ENCODE measurements around the gene LIN9.
"Not testable (repeated sequence)": the region's sequence is repeated elsewhere in the genome, so short reads cannot be mapped to it uniquely, and the experiment has no call there.

The LIN9 gene

GRCh38 chr1:226274138-226274537, 34.8 kb downstream of the LIN9 start:
- Histone ChIP-seq H3K9me3 (ENCODE audit: control insufficient read depth in 2 of 2, low read length in 2 of 2) (no peaks in the 10 kb centered on the region), H3K4me3 (ENCODE audit: low read length in 2 of 2) (no peak overlapping the region), H3K36me3 (ENCODE audit: control insufficient read depth in 2 of 2, insufficient read depth in 2 of 2, low read length in 2 of 2) (no peaks in the 10 kb centered on the region), H3K9ac (ENCODE audit: low read length in 2 of 2) (no peak overlapping the region), H3K27ac (ENCODE audit: low read length) (no peak overlapping the region), H3K4me1 (ENCODE audit: control insufficient read depth, insufficient read depth, low read length) (no peaks in the 10 kb centered on the region), H3K27me3 (ENCODE audit: control insufficient read depth in 1 of 2, insufficient read depth in 2 of 2, low read length in 2 of 2) (no peaks in the 10 kb centered on the region)

GRCh38 chr1:226272233-226272902, 36.6 kb downstream of the LIN9 start:
- not testable (repeated sequence) for H3K27ac ChIP-seq (ENCODE audit: low read length); H3K9ac ChIP-seq (ENCODE audit: low read length in 2 of 2); H3K4me3 ChIP-seq (ENCODE audit: low read length in 2 of 2); H3K36me3 ChIP-seq (ENCODE audit: control insufficient read depth in 2 of 2, insufficient read depth in 2 of 2, low read length in 2 of 2); H3K9me3 ChIP-seq (ENCODE audit: control insufficient read depth in 2 of 2, low read length in 2 of 2); H3K27me3 ChIP-seq (ENCODE audit: control insufficient read depth in 1 of 2, insufficient read depth in 2 of 2, low read length in 2 of 2); H3K4me1 ChIP-seq (ENCODE audit: control insufficient read depth, insufficient read depth, low read length)

- no peaks in the 10 kb centered on the region for H3K4me1 ChIP-seq (ENCODE audit: control insufficient read depth, insufficient read depth, low read length)
- no peak overlapping the region for H3K9ac ChIP-seq (ENCODE audit: low read length in 2 of 2)
- no peaks in the 10 kb centered on the region for H3K9me3 ChIP-seq (ENCODE audit: control insufficient read depth in 2 of 2, low read length in 2 of 2)
- no peaks in the 10 kb centered on the region for H3K27me3 ChIP-seq (ENCODE audit: control insufficient read depth in 1 of 2, insufficient read depth in 2 of 2, low read length in 2 of 2)
- no peaks in the 10 kb centered on the region for H3K36me3 ChIP-seq (ENCODE audit: control insufficient read depth in 2 of 2, insufficient read depth in 2 of 2, low read length in 2 of 2)
- H3K4me3 ChIP-seq (ENCODE audit: low read length in 2 of 2): no peak overlapping the region
- no peak overlapping the region for H3K27ac ChIP-seq (ENCODE audit: low read length)
Observed at GRCh38 chr1:226268421-226269124, 40.4 kb downstream of the LIN9 start.

GRCh38 chr1:226261818-226262217, 47.1 kb downstream of the LIN9 start:
- Histone ChIP-seq H3K27me3 (ENCODE audit: control insufficient read depth in 1 of 2, insufficient read depth in 2 of 2, low read length in 2 of 2) (no peaks in the 10 kb centered on the region), H3K4me3 (ENCODE audit: low read length in 2 of 2) (no peak overlapping the region), H3K4me1 (ENCODE audit: control insufficient read depth, insufficient read depth, low read length) (no peaks in the 10 kb centered on the region), H3K27ac (ENCODE audit: low read length) (no peak overlapping the region), H3K9me3 (ENCODE audit: control insufficient read depth in 2 of 2, low read length in 2 of 2) (peaks cover 0 to 3% of the 10 kb centered on the region in 2 donors), H3K36me3 (ENCODE audit: control insufficient read depth in 2 of 2, insufficient read depth in 2 of 2, low read length in 2 of 2) (no peaks in the 10 kb centered on the region), H3K9ac (ENCODE audit: low read length in 2 of 2) (no peak overlapping the region)

- Histone ChIP-seq H3K9ac (ENCODE audit: low read length in 2 of 2) (no peak overlapping the region), H3K27ac (ENCODE audit: low read length) (no peak overlapping the region), H3K27me3 (ENCODE audit: control insufficient read depth in 1 of 2, insufficient read depth in 2 of 2, low read length in 2 of 2) (no peaks in the 10 kb centered on the region), H3K9me3 (ENCODE audit: control insufficient read depth in 2 of 2, low read length in 2 of 2) (peaks cover 0 to 3% of the 10 kb centered on the region in 2 donors), H3K4me3 (ENCODE audit: low read length in 2 of 2) (no peak overlapping the region), H3K36me3 (ENCODE audit: control insufficient read depth in 2 of 2, insufficient read depth in 2 of 2, low read length in 2 of 2) (no peaks in the 10 kb centered on the region), H3K4me1 (ENCODE audit: control insufficient read depth, insufficient read depth, low read length) (no peaks in the 10 kb centered on the region)
Observed at GRCh38 chr1:226255380-226255779, 53.6 kb downstream of the LIN9 start.

- H3K4me3 ChIP-seq (ENCODE audit: low read length in 2 of 2): no peak overlapping the region
- no peaks in the 10 kb centered on the region for H3K9me3 ChIP-seq (ENCODE audit: control insufficient read depth in 2 of 2, low read length in 2 of 2)
- H3K36me3 ChIP-seq (ENCODE audit: control insufficient read depth in 2 of 2, insufficient read depth in 2 of 2, low read length in 2 of 2): no peaks in the 10 kb centered on the region
- no peaks in the 10 kb centered on the region for H3K4me1 ChIP-seq (ENCODE audit: control insufficient read depth, insufficient read depth, low read length)
- no peak overlapping the region for H3K27ac ChIP-seq (ENCODE audit: low read length)
- no peaks in the 10 kb centered on the region for H3K27me3 ChIP-seq (ENCODE audit: control insufficient read depth in 1 of 2, insufficient read depth in 2 of 2, low read length in 2 of 2)
- H3K9ac ChIP-seq (ENCODE audit: low read length in 2 of 2): no peak overlapping the region
Observed at GRCh38 chr1:226253933-226254332, 55.0 kb downstream of the LIN9 start.

GRCh38 chr1:226252841-226253240, 56.1 kb downstream of the LIN9 start:
- not testable (repeated sequence) for H3K4me1 ChIP-seq (ENCODE audit: control insufficient read depth, insufficient read depth, low read length); H3K27ac ChIP-seq (ENCODE audit: low read length); H3K9me3 ChIP-seq (ENCODE audit: control insufficient read depth in 2 of 2, low read length in 2 of 2); H3K4me3 ChIP-seq (ENCODE audit: low read length in 2 of 2); H3K36me3 ChIP-seq (ENCODE audit: control insufficient read depth in 2 of 2, insufficient read depth in 2 of 2, low read length in 2 of 2); H3K9ac ChIP-seq (ENCODE audit: low read length in 2 of 2); H3K27me3 ChIP-seq (ENCODE audit: control insufficient read depth in 1 of 2, insufficient read depth in 2 of 2, low read length in 2 of 2)

- H3K4me1 ChIP-seq (ENCODE audit: control insufficient read depth, insufficient read depth, low read length): no peaks in the 10 kb centered on the region
- no peak overlapping the region for H3K4me3 ChIP-seq (ENCODE audit: low read length in 2 of 2)
- no peak overlapping the region for H3K9ac ChIP-seq (ENCODE audit: low read length in 2 of 2)
- no peak overlapping the region for H3K27ac ChIP-seq (ENCODE audit: low read length)
- H3K9me3 ChIP-seq (ENCODE audit: control insufficient read depth in 2 of 2, low read length in 2 of 2): no peaks in the 10 kb centered on the region
- no peaks in the 10 kb centered on the region for H3K36me3 ChIP-seq (ENCODE audit: control insufficient read depth in 2 of 2, insufficient read depth in 2 of 2, low read length in 2 of 2)
- no peaks in the 10 kb centered on the region for H3K27me3 ChIP-seq (ENCODE audit: control insufficient read depth in 1 of 2, insufficient read depth in 2 of 2, low read length in 2 of 2)
Observed at GRCh38 chr1:226250511-226250910, 58.5 kb downstream of the LIN9 start.

- no peak overlapping the region for H3K27ac ChIP-seq (ENCODE audit: low read length)
- H3K9me3 ChIP-seq (ENCODE audit: control insufficient read depth in 2 of 2, low read length in 2 of 2): no peaks in the 10 kb centered on the region
- H3K36me3 ChIP-seq (ENCODE audit: control insufficient read depth in 2 of 2, insufficient read depth in 2 of 2, low read length in 2 of 2): no peaks in the 10 kb centered on the region
- H3K9ac ChIP-seq (ENCODE audit: low read length in 2 of 2): no peak overlapping the region
- H3K4me1 ChIP-seq (ENCODE audit: control insufficient read depth, insufficient read depth, low read length): no peaks in the 10 kb centered on the region
- no peaks in the 10 kb centered on the region for H3K27me3 ChIP-seq (ENCODE audit: control insufficient read depth in 1 of 2, insufficient read depth in 2 of 2, low read length in 2 of 2)
- H3K4me3 ChIP-seq (ENCODE audit: low read length in 2 of 2): no peak overlapping the region
Observed at GRCh38 chr1:226248796-226249195, 60.2 kb downstream of the LIN9 start.

- no peak overlapping the region for H3K4me3 ChIP-seq (ENCODE audit: low read length in 2 of 2)
- no peaks in the 10 kb centered on the region for H3K4me1 ChIP-seq (ENCODE audit: control insufficient read depth, insufficient read depth, low read length)
- H3K9ac ChIP-seq (ENCODE audit: low read length in 2 of 2): no peak overlapping the region
- H3K27ac ChIP-seq (ENCODE audit: low read length): no peak overlapping the region
- no peaks in the 10 kb centered on the region for H3K36me3 ChIP-seq (ENCODE audit: control insufficient read depth in 2 of 2, insufficient read depth in 2 of 2, low read length in 2 of 2)
- no peaks in the 10 kb centered on the region for H3K27me3 ChIP-seq (ENCODE audit: control insufficient read depth in 1 of 2, insufficient read depth in 2 of 2, low read length in 2 of 2)
- H3K9me3 ChIP-seq (ENCODE audit: control insufficient read depth in 2 of 2, low read length in 2 of 2): no peaks in the 10 kb centered on the region
Observed at GRCh38 chr1:226248091-226248490, 60.9 kb downstream of the LIN9 start.

GRCh38 chr1:226239421-226239820, 69.5 kb downstream of the LIN9 start:
- no peaks in the 10 kb centered on the region for H3K4me1 ChIP-seq (ENCODE audit: control insufficient read depth, insufficient read depth, low read length)
- H3K9ac ChIP-seq (ENCODE audit: low read length in 2 of 2): no peak overlapping the region
- H3K27me3 ChIP-seq (ENCODE audit: control insufficient read depth in 1 of 2, insufficient read depth in 2 of 2, low read length in 2 of 2): no peaks in the 10 kb centered on the region
- no peak overlapping the region for H3K4me3 ChIP-seq (ENCODE audit: low read length in 2 of 2)
- H3K27ac ChIP-seq (ENCODE audit: low read length): no peak overlapping the region
- H3K36me3 ChIP-seq (ENCODE audit: control insufficient read depth in 2 of 2, insufficient read depth in 2 of 2, low read length in 2 of 2): no peaks in the 10 kb centered on the region
- no peaks in the 10 kb centered on the region for H3K9me3 ChIP-seq (ENCODE audit: control insufficient read depth in 2 of 2, low read length in 2 of 2)

All from stomach smooth muscle (tissue), 2 donors.